ENCODE results near the gene AP3S2.

DNA sequence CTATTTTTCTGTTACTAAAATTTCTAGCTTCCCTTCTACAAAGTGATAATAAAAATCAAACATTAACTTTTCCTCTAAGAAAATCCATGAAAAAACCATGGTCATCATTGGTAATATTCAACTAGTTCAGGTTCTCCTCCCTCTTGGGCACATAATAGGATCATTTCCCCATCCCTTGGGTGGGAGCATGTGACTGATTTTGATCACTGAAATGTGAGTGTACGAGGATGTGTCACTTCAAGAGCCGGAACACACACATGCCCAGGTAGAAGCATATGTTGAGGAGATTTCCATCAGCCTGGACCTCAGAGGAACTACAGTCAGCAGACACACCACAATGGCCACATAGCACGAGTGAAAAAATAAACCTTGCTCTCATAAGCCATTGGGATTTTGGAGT, 36.1 kb downstream of the AP3S2 start:
- TF ChIP-seq CTCF (IDR thresholded peaks at IDR 0.05) = no peak
- no peak for TF ChIP-seq EZH2 (IDR thresholded peaks at IDR 0.05; ENCODE audit: borderline replicate concordance, insufficient read depth, low read depth, low read length, poor library complexity, severe bottlenecking)

Measured in B cell (primary cell).